K562 (cell line): Measurements from ENCODE around the gene SLC12A9. TPM values are rescaled to one million over a fixed set of nuclear protein-coding genes. Genes with fewer than 3 reads are reported as not detected.

ENCODE experiments used
- ATAC-seq: fragments of 200-7000 bp; cut with Tn5 transposase; 3 replicates; pipeline ENCODE4 v1.9.1; 2020; ENCODE audit warnings: moderate library complexity
- BruUV-seq: library from RNA; stranded (reverse); fragments of 400-500 nt; replicated peaks from 2 replicates; lab custom pipeline; 2021; lab: Mats Ljungman, UMichigan
- CTCF ChIA-PET: fragments of 300-600 bp; formaldehyde crosslinking; extraction: SDS; loops from one replicate; lab custom pipeline; 2021; ENCODE audit warnings: low intra/inter-chr PET ratio; lab: Yijun Ruan, JAX
- POLR2A ChIA-PET: fragments of 300-600, 350-650 bp; sonication (Branson Sonifier 250); formaldehyde crosslinking; extraction: SDS; loops from one replicate; lab custom pipeline; 2021; ENCODE audit warnings: antibody characterized with exemption, inconsistent platforms; lab: Yijun Ruan, JAX
- DNase-seq, 4 experiments: peaks; one replicate each; pipeline versions ENCODE4 v3.0.0 to v3.0.0-alpha.2; 2011 to 2018; ENCODE audit warnings: low spot score in 3 of 4, mixed read lengths in 3 of 4; ENCODE audit errors: extremely low read depth in 1 of 4
- FAIRE-seq: peaks from 2 replicates; lab custom pipeline; 2011; peaks lifted over from hg19 to GRCh38; lab: Jason Lieb, UNC
- H2AFZ ChIP-seq: 2 replicates; pipeline ENCODE4 v1.6.0; 2011; ENCODE audit warnings: low read depth, low read length, control low read depth, inconsistent platforms
- H3K27ac ChIP-seq: fragments of 200-600 bp; 3 replicates; pipeline ENCODE4 v1.8.0; 2011; ENCODE audit warnings: low read depth, mild to moderate bottlenecking, control low read depth, inconsistent platforms, low read length, moderate library complexity, mixed read lengths; ENCODE audit errors: extremely low read depth
- H3K27me3 ChIP-seq, 2 experiments: fragments of 300-600 bp in 1 of 2; 2 replicates in 1 of 2; 3 replicates in 1 of 2; pipeline versions ENCODE4 v1.6.0 to v1.8.0; 2011; ENCODE audit warnings: inconsistent platforms in 2 of 2, low read length in 2 of 2, mild to moderate bottlenecking in 1 of 2, mixed read lengths in 1 of 2, moderate library complexity in 1 of 2; ENCODE audit not compliant: control insufficient read depth in 2 of 2, insufficient read depth in 2 of 2
- H3K36me3 ChIP-seq: fragments of 300-600 bp; 3 replicates; pipeline ENCODE4 v1.8.0; 2011; ENCODE audit warnings: mild to moderate bottlenecking, low read length, inconsistent platforms; ENCODE audit not compliant: control insufficient read depth, insufficient read depth
- H3K4me1 ChIP-seq, 2 experiments: fragments of 200-600 bp in 1 of 2; replicated peaks in 1 of 2; 2 replicates in 1 of 2; 3 replicates in 1 of 2; pipeline versions ENCODE4 v1.5.1 to v1.8.0; 2011; ENCODE audit warnings: inconsistent platforms in 2 of 2, low read length in 2 of 2, mild to moderate bottlenecking in 1 of 2, mixed read lengths in 1 of 2, moderate library complexity in 1 of 2; ENCODE audit not compliant: control insufficient read depth in 2 of 2, insufficient read depth in 2 of 2
- H3K4me2 ChIP-seq: 2 replicates; pipeline ENCODE4 v1.6.1; 2011; ENCODE audit warnings: low read length, control low read depth, inconsistent platforms, mixed read lengths; ENCODE audit not compliant: insufficient read depth
- H3K4me3 ChIP-seq: fragments of 200-600 bp; sonication (generic), shearing (Covaris generic); 2 replicates; pipeline ENCODE4 v1.5.1; 2016; ENCODE audit warnings: control low read depth, inconsistent platforms
- H3K79me2 ChIP-seq: fragments of 200-600 bp; 3 replicates; pipeline ENCODE4 v1.8.0; 2011; ENCODE audit warnings: low read length, inconsistent platforms; ENCODE audit not compliant: control insufficient read depth, insufficient read depth
- H3K9ac ChIP-seq, 2 experiments: 2 replicates each; pipeline versions ENCODE4 v1.6.0 to v1.6.1; 2011; ENCODE audit warnings: low read depth in 2 of 2, low read length in 2 of 2, control low read depth in 1 of 2, inconsistent platforms in 1 of 2, mild to moderate bottlenecking in 1 of 2, mixed read lengths in 1 of 2; ENCODE audit not compliant: insufficient read depth in 1 of 2
- H3K9me1 ChIP-seq: one replicate; pipeline ENCODE4 v1.6.0; 2011; ENCODE audit warnings: inconsistent platforms, mild to moderate bottlenecking, low read length, moderate library complexity; ENCODE audit not compliant: control insufficient read depth, insufficient read depth
- H3K9me3 ChIP-seq: replicated peaks from 2 replicates; pipeline ENCODE4 v1.5.1; 2011; ENCODE audit warnings: low read depth, low read length, inconsistent platforms; ENCODE audit not compliant: control insufficient read depth, insufficient read depth
- H4K20me1 ChIP-seq: replicated peaks from 2 replicates; pipeline ENCODE4 v1.6.1; 2011; ENCODE audit warnings: low read length, inconsistent platforms, mixed read lengths; ENCODE audit not compliant: control insufficient read depth, insufficient read depth
- MIER1 ChIP-seq: fragments of 450-650 bp; IDR thresholded peaks from 2 replicates; pipeline ENCODE4 v1.6.1; 2016; ENCODE audit warnings: antibody characterized with exemption, mild to moderate bottlenecking, low read depth
- NKRF ChIP-seq: fragments of 450-650 bp; IDR thresholded peaks from 2 replicates; pipeline ENCODE4 v1.6.1; 2016; ENCODE audit warnings: borderline replicate concordance
- WGBS: fragments of 100-300 bp; shearing (Covaris generic); methylation state at CpG from one replicate; pipeline ENCODE4 v1.1.6; 2016; ENCODE audit warnings: low coverage, mixed read lengths; ENCODE audit not compliant: insufficient coverage; ENCODE audit errors: missing lambda C conversion rate; 5-methylcytosine and 5-hydroxymethylcytosine counted together
- in situ Hi-C: fragments of 300-500 bp; cut with MboI; formaldehyde crosslinking; loops from 4 replicates; pipeline ENCODE4 v1.15.0; 2018; ENCODE audit warnings: inconsistent platforms, mixed read lengths
- intact Hi-C: fragments of 100-400 bp; cut with micrococcal nuclease; formaldehyde crosslinking; loops from 2 replicates; pipeline ENCODE4 v1.14.2; 2022
- polyA plus RNA-seq, 8 experiments: library from polyadenylated mRNA; depleted of rRNA in 4 of 8; stranded (reverse) in 5 of 8; unstranded in 3 of 8; fragments of >200 nt; fragmentation: Nextera tagmentation in 2 of 8; fragmentation: Illumina TruSeq in 1 of 8; extraction: Ambion mirVana in 2 of 8; extraction: Trizol in 1 of 8; gene quantifications; 2 replicates each; pipeline versions ENCODE4 v1.2.1 to v1.2.3, GENCODE V29; 2011 to 2014; ENCODE audit warnings: inconsistent platforms in 1 of 8, missing spikeins in 1 of 8
- total RNA-seq, 7 experiments: library from RNA; depleted of rRNA in 6 of 7; stranded (reverse); fragments of >200 nt in 6 of 7; fragmentation: Illumina TruSeq in 2 of 7; extraction: Trizol in 2 of 7; gene quantifications; 2 replicates each; pipeline versions ENCODE4 v1.2.1 to v1.2.3, GENCODE V29; 2011 to 2021; ENCODE audit warnings: low replicate concordance in 1 of 7

Gene SLC12A9
- total and polyA plus RNA-seq, 9 of the 15 experiments (the other 6 are each of a cell fraction or from before 2014, with no cell fraction given) = 0.06 to 20.2 (median 10.7) TPM

DNA sequence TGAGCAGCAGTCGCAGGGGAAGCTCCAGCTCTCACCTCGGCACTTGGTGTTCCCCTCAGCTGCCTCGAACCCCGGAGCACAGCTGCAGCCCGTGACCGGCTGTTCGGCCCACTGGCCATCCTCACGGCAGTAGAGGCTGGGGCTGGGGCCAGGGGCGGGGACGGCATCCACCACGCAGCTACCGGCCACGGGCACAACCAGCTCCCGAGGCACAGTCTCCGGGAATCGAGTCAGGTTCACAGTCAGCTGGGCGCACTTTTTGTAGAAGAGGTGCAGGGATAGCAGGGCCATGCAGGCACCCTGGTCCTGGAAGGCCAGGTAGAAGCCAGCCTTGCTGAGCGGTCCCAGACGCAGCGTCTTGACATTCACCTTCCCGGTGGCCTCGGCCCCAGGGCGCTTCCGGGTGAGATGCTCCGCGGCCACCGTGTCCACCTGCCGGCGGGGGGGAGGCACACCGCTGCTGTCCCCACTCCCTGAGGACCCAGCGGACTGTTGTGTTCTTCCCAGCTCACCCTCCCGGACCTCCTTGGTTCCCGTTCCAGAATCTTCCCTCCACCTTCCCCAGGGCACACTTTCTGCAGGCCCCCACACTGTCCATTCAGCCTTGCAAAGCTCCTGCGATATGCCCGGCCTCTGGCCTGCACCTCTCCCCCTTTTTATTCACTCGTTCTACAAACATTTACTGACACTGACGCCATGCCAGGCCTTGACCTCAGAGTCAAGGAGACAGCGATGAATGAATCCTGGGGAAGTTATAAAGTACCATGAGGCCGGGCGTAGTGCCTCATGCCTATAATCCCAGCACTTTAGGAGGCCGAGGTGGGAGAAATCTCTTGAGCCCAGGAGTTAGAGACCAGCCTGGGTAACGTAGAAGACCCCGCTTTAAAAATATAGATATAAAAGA is 30.0 kb upstream of the SLC12A9 start:
- Histone ChIP-seq H3K27ac (no peak overlapping the region), H3K36me3 (peaks cover 68% of the 10 kb centered on the region; the same call in 2 of the 3 replicates), H3K79me2 (peaks cover 42% of the 10 kb centered on the region), H3K9me1 (peaks cover 4% of the 10 kb centered on the region), H4K20me1 (peaks cover 9% of the 10 kb centered on the region; the same call in 1 of the 2 replicates), H3K9me3 (no peaks in the 10 kb centered on the region), H3K9ac (no peak overlapping the region), H3K4me1 (peaks cover 13 to 58% of the 10 kb centered on the region in 2 experiments; a peak in 4 of 5 replicates), H3K27me3 (no peaks in the 10 kb centered on the region), H2AFZ (no peak overlapping the region), H3K4me3 (no peak overlapping the region), H3K4me2 (no peak overlapping the region)
- CTCF ChIA-PET = no interaction called here
- in situ Hi-C loops (no loop called here), intact Hi-C loops (no loop called here)
- no TSS peak for BruUV-seq
- 97% methylated on average over 41 of the region's 43 CpGs for WGBS
- no peak for FAIRE-seq
- ATAC-seq = no peak
- TF ChIP-seq MIER1 (no peak), NKRF (no peak)
- POLR2A ChIA-PET = interaction anchor here (0.6 kb wide), 1 partner anchor 205 kb away, joined by 3 read pairs; no protein-coding TSS in a partner anchor
- DNase-seq = peak in 2 of 4 experiments; percentile 5 to 11
